GM18861 (cell line): ENCODE results near the gene SLC2A13.
A peak's percentile ranks its signal among the peaks of the same experiment; 100 is the strongest.
"Not testable (repeated sequence)": the region's sequence is repeated elsewhere in the genome, so short reads cannot be mapped to it uniquely, and the experiment has no call there.

Experiments
- ATAC-seq: cut with Tn5 transposase; IDR thresholded peaks from one replicate; pipeline ENCODE4 v1.9.1; 2021; ENCODE audit not compliant: unreplicated experiment

Gene SLC2A13

DNA sequence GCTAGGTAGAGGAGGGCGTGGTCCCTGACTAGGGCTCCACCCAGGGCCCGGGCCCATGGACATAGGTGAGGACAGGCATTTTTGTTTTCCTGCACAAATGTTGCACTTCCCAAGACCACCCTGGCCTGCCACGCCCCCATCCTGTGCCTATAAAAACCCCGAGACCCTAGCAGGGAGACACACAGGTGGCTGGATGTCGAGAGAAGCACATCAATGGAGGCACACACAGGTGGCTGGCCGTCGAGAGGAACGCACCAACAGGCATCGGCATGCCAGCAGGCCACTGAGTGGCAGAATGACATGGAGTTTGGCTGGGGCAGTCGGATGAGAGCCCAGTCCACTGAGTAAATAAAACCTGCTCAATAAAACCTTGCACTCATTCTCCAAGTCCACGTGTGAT, 328.4 kb downstream of the SLC2A13 start:
- no peak for ATAC-seq

DNA sequence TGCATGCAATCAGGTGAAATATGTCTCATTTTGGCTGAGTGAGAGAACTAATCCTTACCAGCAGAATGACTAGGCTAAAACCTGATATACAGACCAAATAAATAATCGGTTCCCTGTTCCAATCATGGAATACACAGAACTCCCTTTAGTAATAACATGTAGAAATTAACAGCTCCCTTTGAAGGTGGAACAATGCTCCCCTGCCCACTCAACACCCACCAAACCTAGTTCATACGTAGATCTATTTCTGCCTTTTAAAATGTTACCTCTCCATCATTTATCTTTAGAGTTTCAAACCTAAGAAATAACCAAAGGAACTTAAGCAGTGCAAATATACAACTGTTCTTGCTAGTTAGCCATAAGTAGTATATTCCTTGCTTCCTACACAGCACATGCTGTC, 332.6 kb downstream of the SLC2A13 start:
- ATAC-seq = no peak

- no peak for ATAC-seq
These were observed 333.0 kb downstream of the SLC2A13 start for GRCh38 chr12:39772821-39773259.

- ATAC-seq = no peak
These were observed 334.4 kb downstream of the SLC2A13 start for GRCh38 chr12:39771456-39771855.

DNA sequence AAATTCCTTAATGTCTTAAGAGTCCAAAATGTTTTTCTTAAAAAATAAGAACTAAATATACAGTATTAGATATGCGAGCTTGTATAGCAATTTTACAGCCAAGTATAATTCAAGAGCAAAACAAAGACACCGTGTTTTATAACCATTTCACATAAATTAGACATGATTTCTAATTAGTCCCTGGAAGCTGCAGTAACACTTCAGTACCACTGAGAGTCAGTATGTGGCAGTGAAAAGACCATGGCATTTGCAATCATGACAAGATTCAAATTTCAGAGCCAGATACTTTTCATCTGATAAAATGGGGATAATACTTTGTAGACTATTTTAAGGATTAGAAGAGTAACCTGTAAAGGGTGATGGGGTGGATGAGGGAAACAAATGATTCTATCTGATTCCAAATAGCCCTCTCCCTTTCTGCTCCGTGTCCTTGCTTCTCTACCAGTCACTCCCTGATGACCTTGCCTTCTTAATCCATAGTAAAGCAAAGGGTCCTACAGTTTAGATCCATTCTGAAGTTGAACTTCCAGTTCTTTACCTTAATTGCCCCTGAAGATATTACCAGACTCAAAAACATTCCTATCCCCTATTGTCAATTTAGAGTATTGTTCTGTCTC, 340.8 kb downstream of the SLC2A13 start:
- ATAC-seq = peak; percentile 80

DNA sequence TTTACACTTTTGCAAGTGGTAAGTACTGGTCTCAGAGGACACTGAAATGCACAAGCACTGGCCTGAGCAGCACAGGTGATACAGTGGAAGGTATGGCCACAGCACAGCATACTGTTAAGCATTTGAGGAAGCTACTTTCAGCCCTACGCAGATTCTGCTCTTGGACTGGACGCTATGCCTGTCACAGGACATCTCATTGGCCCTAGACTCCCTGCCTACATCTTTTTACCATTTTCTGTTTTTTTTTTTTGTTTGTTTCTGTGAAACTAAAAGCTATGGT, 342.1 kb downstream of the SLC2A13 start:
- ATAC-seq = no peak

GRCh38 chr12:39763071-39763889, 342.6 kb downstream of the SLC2A13 start:
- no peak for ATAC-seq

- ATAC-seq = no peak
These were observed 350.4 kb downstream of the SLC2A13 start for GRCh38 chr12:39755478-39755877.

- ATAC-seq = no peak
These were observed 353.3 kb downstream of the SLC2A13 start for GRCh38 chr12:39752482-39753137.

- not testable (repeated sequence) for ATAC-seq
These were observed 359.7 kb downstream of the SLC2A13 start for GRCh38 chr12:39746151-39746550.

GRCh38 chr12:39743655-39744054, 362.2 kb downstream of the SLC2A13 start:
- ATAC-seq = no peak

DNA sequence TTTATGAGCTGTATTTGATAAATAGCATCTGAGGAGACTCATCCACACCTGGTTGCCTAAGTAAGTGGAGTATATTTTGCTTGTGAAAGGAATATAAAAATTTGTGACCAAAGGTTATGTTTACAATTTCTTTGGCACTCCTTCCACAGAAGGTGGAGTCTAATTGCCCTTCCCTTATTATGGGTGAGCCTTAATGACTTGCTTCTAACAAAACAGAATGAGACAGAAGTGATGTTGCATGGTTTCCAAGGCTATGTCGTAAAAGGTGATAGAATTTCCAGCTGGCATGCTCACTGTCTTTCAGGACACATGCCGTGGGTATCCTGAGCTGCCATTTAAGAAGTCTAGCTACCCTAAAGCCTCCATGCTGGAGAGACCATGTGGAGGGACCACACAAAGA, 369.5 kb downstream of the SLC2A13 start:
- no peak for ATAC-seq

- ATAC-seq = no peak
These were observed 382.1 kb downstream of the SLC2A13 start for GRCh38 chr12:39723831-39724230.

GRCh38 chr12:39722504-39722903, 383.4 kb downstream of the SLC2A13 start:
- no peak for ATAC-seq

GRCh38 chr12:39713552-39713951, 392.3 kb downstream of the SLC2A13 start:
- ATAC-seq = no peak

DNA sequence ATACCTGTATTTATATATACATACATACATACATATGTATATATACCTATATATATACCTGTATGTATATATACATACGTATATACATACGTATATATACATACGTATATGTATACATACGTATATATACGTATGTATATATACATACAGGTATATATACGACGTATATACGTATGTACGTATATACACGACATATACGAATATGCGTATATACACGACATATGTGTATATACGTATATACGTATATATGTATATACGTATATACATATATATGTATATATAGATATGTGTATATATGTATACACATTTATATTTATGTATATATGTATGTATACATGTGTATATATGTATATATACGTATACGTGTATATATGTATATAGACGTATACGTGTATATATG, 393.5 kb downstream of the SLC2A13 start:
- no peak for ATAC-seq
